ENCODE results near the gene AATF. TPM values are rescaled to one million over a fixed set of nuclear protein-coding genes. Genes with fewer than 3 reads are reported as not detected.

The AATF gene
- polyA plus RNA-seq, 1 donor from 2014 or later = 12.7 TPM

DNA sequence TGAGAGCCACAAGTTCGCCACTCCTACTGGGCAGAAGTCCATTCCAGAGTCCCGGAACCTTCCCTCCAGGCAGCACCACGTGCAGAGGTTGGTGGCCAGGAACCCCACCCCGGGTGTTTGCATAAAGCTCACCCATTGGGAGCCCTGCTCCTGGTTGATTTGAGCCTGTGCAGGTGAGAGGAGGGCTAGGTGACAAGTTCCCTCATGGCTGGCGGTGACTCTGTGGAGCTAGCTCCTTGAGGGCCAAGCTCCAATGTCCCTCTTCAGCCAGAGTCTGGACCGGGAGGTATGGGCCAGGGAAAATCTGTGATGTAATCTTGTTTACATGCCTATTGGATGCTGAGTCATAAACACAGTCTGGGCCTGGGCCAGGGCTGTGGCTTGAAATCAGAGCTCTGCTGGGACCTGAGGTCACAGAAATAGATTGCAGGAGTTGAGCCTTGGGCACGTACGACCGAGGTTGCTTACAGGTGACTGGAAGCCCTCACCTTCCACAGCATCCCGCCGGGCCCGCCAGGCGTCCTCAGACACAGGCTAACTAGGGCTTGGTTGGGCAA, 118.9 kb downstream of the AATF start:
- H3K9me3 ChIP-seq (ENCODE audit: low read length) = no peaks in the 10 kb centered on the region
- H2AFZ ChIP-seq (ENCODE audit: low read depth, low read length) = no peak overlapping the region
- no peaks in the 10 kb centered on the region for H3F3A ChIP-seq (ENCODE audit: insufficient read depth, low read length, poor library complexity, severe bottlenecking)
- no peak overlapping the region for H3K27ac ChIP-seq (ENCODE audit: low read length)
- H4K20me1 ChIP-seq (ENCODE audit: insufficient read depth) = no peaks in the 10 kb centered on the region
- no peaks in the 10 kb centered on the region for H3K79me2 ChIP-seq (replicated peaks; ENCODE audit: insufficient read depth, low read length)
- H3K9ac ChIP-seq (ENCODE audit: low read length) = no peak overlapping the region
- no peak overlapping the region for H3K4me2 ChIP-seq (ENCODE audit: low read length)
- H3K27me3 ChIP-seq (ENCODE audit: insufficient read depth, low read depth, low read length) = no peaks in the 10 kb centered on the region
- no peaks in the 10 kb centered on the region for H3K36me3 ChIP-seq (ENCODE audit: insufficient read depth, low read length)
- no peaks in the 10 kb centered on the region for H3K9me2 ChIP-seq (ENCODE audit: insufficient read depth, low read length)
- no peak overlapping the region for H3K4me3 ChIP-seq (ENCODE audit: low read length)
- TF ChIP-seq TAF1 (IDR thresholded peaks at IDR 0.05; ENCODE audit: low read depth) = no peak
- TF ChIP-seq EZH2 (IDR thresholded peaks at IDR 0.05; ENCODE audit: borderline replicate concordance, insufficient read depth, low read length, poor library complexity, severe bottlenecking) = no peak
- TF ChIP-seq, protein P1, sequence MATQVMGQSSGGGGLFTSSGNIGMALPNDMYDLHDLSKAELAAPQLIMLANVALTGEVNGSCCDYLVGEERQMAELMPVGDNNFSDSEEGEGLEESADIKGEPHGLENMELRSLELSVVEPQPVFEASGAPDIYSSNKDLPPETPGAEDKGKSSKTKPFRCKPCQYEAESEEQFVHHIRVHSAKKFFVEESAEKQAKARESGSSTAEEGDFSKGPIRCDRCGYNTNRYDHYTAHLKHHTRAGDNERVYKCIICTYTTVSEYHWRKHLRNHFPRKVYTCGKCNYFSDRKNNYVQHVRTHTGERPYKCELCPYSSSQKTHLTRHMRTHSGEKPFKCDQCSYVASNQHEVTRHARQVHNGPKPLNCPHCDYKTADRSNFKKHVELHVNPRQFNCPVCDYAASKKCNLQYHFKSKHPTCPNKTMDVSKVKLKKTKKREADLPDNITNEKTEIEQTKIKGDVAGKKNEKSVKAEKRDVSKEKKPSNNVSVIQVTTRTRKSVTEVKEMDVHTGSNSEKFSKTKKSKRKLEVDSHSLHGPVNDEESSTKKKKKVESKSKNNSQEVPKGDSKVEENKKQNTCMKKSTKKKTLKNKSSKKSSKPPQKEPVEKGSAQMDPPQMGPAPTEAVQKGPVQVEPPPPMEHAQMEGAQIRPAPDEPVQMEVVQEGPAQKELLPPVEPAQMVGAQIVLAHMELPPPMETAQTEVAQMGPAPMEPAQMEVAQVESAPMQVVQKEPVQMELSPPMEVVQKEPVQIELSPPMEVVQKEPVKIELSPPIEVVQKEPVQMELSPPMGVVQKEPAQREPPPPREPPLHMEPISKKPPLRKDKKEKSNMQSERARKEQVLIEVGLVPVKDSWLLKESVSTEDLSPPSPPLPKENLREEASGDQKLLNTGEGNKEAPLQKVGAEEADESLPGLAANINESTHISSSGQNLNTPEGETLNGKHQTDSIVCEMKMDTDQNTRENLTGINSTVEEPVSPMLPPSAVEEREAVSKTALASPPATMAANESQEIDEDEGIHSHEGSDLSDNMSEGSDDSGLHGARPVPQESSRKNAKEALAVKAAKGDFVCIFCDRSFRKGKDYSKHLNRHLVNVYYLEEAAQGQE (IDR thresholded peaks at IDR 0.05; ENCODE audit: borderline replicate concordance) = no peak
- TF ChIP-seq, protein P2, sequence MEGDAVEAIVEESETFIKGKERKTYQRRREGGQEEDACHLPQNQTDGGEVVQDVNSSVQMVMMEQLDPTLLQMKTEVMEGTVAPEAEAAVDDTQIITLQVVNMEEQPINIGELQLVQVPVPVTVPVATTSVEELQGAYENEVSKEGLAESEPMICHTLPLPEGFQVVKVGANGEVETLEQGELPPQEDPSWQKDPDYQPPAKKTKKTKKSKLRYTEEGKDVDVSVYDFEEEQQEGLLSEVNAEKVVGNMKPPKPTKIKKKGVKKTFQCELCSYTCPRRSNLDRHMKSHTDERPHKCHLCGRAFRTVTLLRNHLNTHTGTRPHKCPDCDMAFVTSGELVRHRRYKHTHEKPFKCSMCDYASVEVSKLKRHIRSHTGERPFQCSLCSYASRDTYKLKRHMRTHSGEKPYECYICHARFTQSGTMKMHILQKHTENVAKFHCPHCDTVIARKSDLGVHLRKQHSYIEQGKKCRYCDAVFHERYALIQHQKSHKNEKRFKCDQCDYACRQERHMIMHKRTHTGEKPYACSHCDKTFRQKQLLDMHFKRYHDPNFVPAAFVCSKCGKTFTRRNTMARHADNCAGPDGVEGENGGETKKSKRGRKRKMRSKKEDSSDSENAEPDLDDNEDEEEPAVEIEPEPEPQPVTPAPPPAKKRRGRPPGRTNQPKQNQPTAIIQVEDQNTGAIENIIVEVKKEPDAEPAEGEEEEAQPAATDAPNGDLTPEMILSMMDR (IDR thresholded peaks at IDR 0.05; ENCODE audit: poor library complexity, severe bottlenecking) = no peak
- no peak for TF ChIP-seq POLR2AphosphoS5 (IDR thresholded peaks at IDR 0.05)
- TF ChIP-seq SMC3 (conservative IDR thresholded peaks at IDR 0.05; ENCODE audit: poor library complexity) = no peak
- no peak for TF ChIP-seq EP300 (conservative IDR thresholded peaks at IDR 0.05; ENCODE audit: poor library complexity, severe bottlenecking)
- TF ChIP-seq MXI1 (conservative IDR thresholded peaks at IDR 0.05; ENCODE audit: poor library complexity, severe bottlenecking) = no peak

DNA sequence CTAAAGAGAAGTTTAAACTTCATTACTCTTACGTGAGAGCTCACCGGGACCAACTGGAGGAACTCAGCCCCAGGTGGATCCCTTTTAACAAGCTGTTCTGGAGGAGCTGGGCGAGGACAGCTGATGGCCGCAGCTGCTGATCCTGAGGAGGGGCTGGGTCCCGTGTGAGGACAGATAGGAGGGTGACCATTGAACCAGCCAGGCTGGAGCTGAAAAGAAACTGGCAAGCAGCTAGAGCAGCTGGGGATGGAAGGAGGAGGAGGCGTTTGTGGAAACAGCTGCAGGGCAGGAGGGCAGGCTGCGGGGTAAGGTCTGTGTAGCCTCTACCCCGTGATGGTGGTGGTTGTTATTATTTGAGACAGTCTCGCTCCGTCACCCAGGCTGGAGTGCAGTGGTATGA, 119.5 kb downstream of the AATF start:
- H2AFZ ChIP-seq (ENCODE audit: low read depth, low read length) = no peak overlapping the region
- no peak overlapping the region for H3K4me2 ChIP-seq (ENCODE audit: low read length)
- no peaks in the 10 kb centered on the region for H3F3A ChIP-seq (ENCODE audit: insufficient read depth, low read length, poor library complexity, severe bottlenecking)
- H3K9ac ChIP-seq (ENCODE audit: low read length) = no peak overlapping the region
- no peaks in the 10 kb centered on the region for H3K36me3 ChIP-seq (ENCODE audit: insufficient read depth, low read length)
- H3K9me3 ChIP-seq (ENCODE audit: low read length) = no peaks in the 10 kb centered on the region
- no peaks in the 10 kb centered on the region for H3K9me2 ChIP-seq (ENCODE audit: insufficient read depth, low read length)
- TF ChIP-seq POLR2AphosphoS5 (IDR thresholded peaks at IDR 0.05) (no peak), TAF1 (IDR thresholded peaks at IDR 0.05; ENCODE audit: low read depth) (no peak), EZH2 (IDR thresholded peaks at IDR 0.05; ENCODE audit: borderline replicate concordance, insufficient read depth, low read length, poor library complexity, severe bottlenecking) (no peak), RAD21 (conservative IDR thresholded peaks at IDR 0.05) (no peak)
- TF ChIP-seq, protein P1 (IDR thresholded peaks at IDR 0.05; ENCODE audit: borderline replicate concordance) = no peak
- H4K20me1 ChIP-seq (ENCODE audit: insufficient read depth) = no peaks in the 10 kb centered on the region
- no peak overlapping the region for H3K27ac ChIP-seq (ENCODE audit: low read length)
- no peak overlapping the region for H3K4me3 ChIP-seq (ENCODE audit: low read length)
- no peaks in the 10 kb centered on the region for H3K27me3 ChIP-seq (ENCODE audit: insufficient read depth, low read depth, low read length)
- H3K79me2 ChIP-seq (replicated peaks; ENCODE audit: insufficient read depth, low read length) = no peaks in the 10 kb centered on the region
